ENCODE measurements around the gene N4BP2.

- TF ChIP-seq CTCF (IDR thresholded peaks at IDR 0.05; ENCODE audit: low read length) (no peak), EZH2phosphoT487 (IDR thresholded peaks at IDR 0.05; ENCODE audit: low read length) (no peak), EZH2 (optimal IDR thresholded peaks at IDR 0.05; ENCODE audit: low read depth, low read length) (no peak)
Observed at GRCh38 chr4:40016007-40016406, 40.6 kb upstream of the N4BP2 start.
